ENCODE measurements around the gene SIRT1. TPM values are rescaled to one million over a fixed set of nuclear protein-coding genes. Genes with fewer than 3 reads are reported as not detected.

SIRT1 gene
- total RNA-seq, 1 experiment from 2014 or later = 51.3 TPM

- ATAC-seq = no peak
- CTCF ChIA-PET = interaction anchor here (2.6 kb wide), 1 partner anchor 62 kb away, joined by 10 read pairs; no protein-coding TSS in a partner anchor
- no peak for DNase-seq (ENCODE audit: low spot score)
- TF ChIP-seq NFATC4 (CRISPR knock-in tag; IDR thresholded peaks at IDR 0.05) (no peak), ATF1 (CRISPR knock-in tag; IDR thresholded peaks at IDR 0.05) (no peak), TP53 (CRISPR knock-in tag; IDR thresholded peaks at IDR 0.05) (no peak), PREB (CRISPR knock-in tag; IDR thresholded peaks at IDR 0.05; ENCODE audit: borderline replicate concordance) (no peak), PRDM15 (CRISPR knock-in tag; IDR thresholded peaks at IDR 0.05) (no peak), E2F5 (CRISPR knock-in tag; IDR thresholded peaks at IDR 0.05) (no peak), USF1 (CRISPR knock-in tag; IDR thresholded peaks at IDR 0.05) (no peak), ZNF219 (CRISPR knock-in tag; IDR thresholded peaks at IDR 0.05; ENCODE audit: borderline replicate concordance) (no peak), ZNF532 (CRISPR knock-in tag; IDR thresholded peaks at IDR 0.05; ENCODE audit: borderline replicate concordance) (no peak), ZNF121 (CRISPR knock-in tag; IDR thresholded peaks at IDR 0.05) (no peak), NFYB (CRISPR knock-in tag; conservative IDR thresholded peaks at IDR 0.05; ENCODE audit: low read depth) (no peak), JUN (CRISPR knock-in tag; IDR thresholded peaks at IDR 0.05) (no peak), OVOL2 (CRISPR knock-in tag; IDR thresholded peaks at IDR 0.05; ENCODE audit: borderline replicate concordance) (no peak), ZNF263 (CRISPR knock-in tag; IDR thresholded peaks at IDR 0.05; ENCODE audit: low read depth) (no peak), ZNF425 (CRISPR knock-in tag; conservative IDR thresholded peaks at IDR 0.05) (no peak)
- peaks cover 45% of the 10 kb centered on the region for H3K36me3 Mint-ChIP-seq
- POLR2A ChIA-PET = no interaction called here
- H3K27me3 Mint-ChIP-seq (ENCODE audit: low read depth) = no peaks in the 10 kb centered on the region
- no peak overlapping the region for H3K4me3 Mint-ChIP-seq
- H3K27ac Mint-ChIP-seq = peak overlapping the region; percentile 73; the same call in 1 of the 2 replicates
- H3K9me3 Mint-ChIP-seq = no peaks in the 10 kb centered on the region
- peaks cover 10% of the 10 kb centered on the region; the same call in 1 of the 2 replicates for H3K4me1 Mint-ChIP-seq
Measured at GRCh38 chr10:67917169-67917568, 32.7 kb downstream of the SIRT1 start.

Measured in WTC11 (cell line).